ENCODE data around the gene ARGFX.

The ARGFX gene

DNA sequence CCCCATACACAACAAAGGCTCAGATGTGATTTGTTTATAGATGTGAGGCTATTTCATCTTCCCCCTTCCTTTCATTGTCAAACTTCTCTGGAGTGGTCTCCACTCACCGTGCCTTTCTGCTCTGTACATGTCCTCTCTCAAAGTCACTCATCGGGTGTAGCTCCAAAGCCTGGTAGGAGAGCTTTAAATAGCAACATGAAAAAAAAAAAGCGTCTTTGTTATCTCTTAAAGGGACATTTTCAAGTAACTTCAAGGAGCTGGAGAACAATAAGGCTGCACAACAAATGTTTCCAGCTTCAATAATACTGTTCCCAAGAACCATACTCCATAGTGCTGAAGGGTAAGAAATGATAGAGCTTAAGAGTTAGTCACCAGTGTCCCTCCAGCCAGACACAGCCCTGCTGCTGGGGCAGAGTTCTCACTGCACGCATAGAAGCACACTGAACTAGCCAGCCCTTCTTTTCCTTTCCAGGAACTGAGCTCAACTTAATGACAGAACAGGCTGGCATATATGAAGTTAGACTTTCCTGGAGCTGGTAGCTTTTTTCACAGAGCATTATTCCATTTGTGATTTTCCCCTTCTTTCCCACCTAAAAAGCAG lies 33.6 kb downstream of the ARGFX start:
- no peak for DNase-seq

DNA sequence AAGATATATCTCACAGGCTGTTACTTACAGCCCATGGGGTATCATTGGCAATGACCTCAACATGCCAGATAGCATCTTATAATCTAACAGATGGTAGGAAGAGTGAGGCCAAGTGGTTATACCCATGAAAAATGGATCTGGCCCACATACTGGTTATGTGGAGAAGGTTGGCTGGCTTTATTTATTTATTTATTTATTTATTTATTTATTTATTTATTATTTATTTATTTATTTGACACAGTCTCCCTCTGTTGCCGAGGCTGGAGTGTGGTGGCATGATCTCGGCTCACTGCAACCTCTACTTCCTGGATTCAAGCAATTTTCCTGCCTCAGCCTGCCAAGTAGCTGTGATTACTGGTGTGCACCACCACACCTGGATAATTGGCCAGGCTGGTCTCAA lies 37.0 kb downstream of the ARGFX start:
- no peak for DNase-seq

- DNase-seq: no peak
These were observed 38.4 kb downstream of the ARGFX start for GRCh38 chr3:121606106-121606505.
